Measurements from ENCODE around the gene MMP11. TPM values are rescaled to one million over a fixed set of nuclear protein-coding genes. Genes with fewer than 3 reads are reported as not detected.
A peak's percentile ranks its signal among the peaks of the same experiment; 100 is the strongest.

The MMP11 gene
- total and polyA plus RNA-seq, 2 of the 13 experiments (the other 11 are each of a cell fraction or from before 2014, with no cell fraction given) = 8.9 to 28.6 TPM

DNA sequence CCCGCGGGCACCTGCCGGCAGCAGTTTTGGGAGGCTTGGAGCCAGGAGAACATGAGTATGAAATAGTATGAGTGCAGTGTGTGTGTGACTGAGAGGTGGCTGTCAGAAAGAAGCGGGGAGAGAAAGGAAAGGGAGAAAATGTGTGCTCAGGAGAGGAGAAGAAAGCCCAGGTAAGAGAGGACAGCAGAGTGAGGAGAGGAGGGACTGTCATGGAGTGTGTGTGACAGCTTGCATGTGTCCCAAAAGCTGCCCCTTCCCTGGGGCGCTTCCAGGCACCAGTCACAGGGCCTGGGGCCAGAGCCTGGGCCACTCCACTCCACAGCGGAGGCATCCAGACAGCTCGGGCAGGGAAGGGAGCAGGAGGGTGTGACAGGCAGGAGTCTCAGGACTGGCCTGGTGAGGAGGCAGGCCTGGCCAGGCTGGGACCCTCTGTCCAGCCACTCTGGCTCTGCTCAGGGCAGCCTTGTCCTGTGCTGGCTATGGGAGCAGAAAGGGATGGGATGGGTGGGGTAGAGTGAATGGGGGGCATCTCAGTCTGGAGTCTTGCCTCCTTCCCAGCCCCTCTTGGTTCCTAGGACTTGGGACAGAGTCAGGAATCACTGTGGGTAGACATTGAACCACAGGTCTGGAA lies 949 bp downstream of the MMP11 start (continued):
- TF ChIP-seq, protein P1, sequence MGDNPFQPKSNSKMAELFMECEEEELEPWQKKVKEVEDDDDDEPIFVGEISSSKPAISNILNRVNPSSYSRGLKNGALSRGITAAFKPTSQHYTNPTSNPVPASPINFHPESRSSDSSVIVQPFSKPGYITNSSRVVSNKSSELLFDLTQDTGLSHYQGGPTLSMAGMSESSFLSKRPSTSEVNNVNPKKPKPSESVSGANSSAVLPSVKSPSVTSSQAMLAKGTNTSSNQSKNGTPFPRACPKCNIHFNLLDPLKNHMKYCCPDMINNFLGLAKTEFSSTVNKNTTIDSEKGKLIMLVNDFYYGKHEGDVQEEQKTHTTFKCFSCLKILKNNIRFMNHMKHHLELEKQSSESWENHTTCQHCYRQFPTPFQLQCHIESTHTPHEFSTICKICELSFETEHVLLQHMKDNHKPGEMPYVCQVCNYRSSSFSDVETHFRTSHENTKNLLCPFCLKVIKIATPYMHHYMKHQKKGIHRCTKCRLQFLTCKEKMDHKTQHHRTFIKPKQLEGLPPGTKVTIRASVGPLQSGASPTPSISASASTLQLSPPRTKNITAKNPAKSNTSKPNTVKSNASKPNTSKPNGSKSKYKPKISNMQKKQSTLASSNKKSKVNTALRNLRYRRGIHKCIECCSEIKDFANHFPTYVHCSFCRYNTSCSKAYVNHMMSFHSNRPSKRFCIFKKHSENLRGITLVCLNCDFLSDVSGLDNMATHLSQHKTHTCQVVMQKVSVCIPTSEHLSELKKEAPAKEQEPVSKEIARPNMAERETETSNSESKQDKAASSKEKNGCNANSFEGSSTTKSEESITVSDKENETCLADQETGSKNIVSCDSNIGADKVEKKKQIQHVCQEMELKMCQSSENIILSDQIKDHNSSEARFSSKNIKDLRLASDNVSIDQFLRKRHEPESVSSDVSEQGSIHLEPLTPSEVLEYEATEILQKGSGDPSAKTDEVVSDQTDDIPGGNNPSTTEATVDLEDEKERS (CRISPR knock-in tag; IDR thresholded peaks at IDR 0.05) = 0 out of 2 replicates have a peak, but pooled peaks have one; percentile 11
- TF ChIP-seq NCOA1 (CRISPR knock-in tag; IDR thresholded peaks at IDR 0.05) = no peak
- TF ChIP-seq, protein P2, sequence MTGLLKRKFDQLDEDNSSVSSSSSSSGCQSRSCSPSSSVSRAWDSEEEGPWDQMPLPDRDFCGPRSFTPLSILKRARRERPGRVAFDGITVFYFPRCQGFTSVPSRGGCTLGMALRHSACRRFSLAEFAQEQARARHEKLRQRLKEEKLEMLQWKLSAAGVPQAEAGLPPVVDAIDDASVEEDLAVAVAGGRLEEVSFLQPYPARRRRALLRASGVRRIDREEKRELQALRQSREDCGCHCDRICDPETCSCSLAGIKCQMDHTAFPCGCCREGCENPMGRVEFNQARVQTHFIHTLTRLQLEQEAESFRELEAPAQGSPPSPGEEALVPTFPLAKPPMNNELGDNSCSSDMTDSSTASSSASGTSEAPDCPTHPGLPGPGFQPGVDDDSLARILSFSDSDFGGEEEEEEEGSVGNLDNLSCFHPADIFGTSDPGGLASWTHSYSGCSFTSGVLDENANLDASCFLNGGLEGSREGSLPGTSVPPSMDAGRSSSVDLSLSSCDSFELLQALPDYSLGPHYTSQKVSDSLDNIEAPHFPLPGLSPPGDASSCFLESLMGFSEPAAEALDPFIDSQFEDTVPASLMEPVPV (CRISPR knock-in tag; IDR thresholded peaks at IDR 0.05) = 0 out of 2 replicates have a peak, but pooled peaks have one; percentile 6
- TF ChIP-seq, protein P3, sequence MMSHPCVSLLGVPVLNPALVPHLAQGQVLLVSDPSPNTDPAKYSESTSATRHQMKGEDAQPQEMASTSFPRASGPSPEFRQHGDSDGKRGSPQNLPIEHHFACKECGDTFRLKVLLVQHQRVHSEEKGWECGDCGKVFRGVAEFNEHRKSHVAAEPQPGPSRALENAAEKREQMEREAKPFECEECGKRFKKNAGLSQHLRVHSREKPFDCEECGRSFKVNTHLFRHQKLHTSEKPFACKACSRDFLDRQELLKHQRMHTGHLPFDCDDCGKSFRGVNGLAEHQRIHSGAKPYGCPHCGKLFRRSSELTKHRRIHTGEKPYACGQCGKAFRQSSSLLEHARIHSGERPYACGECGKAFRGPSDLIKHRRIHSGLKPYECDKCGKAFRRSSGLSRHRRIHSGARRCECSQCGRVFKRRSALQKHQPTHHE (CRISPR knock-in tag; IDR thresholded peaks at IDR 0.05; ENCODE audit: borderline replicate concordance) = no peak
- no peak; the same call in 1 of the 2 replicates for TF ChIP-seq ERF (CRISPR knock-in tag; IDR thresholded peaks at IDR 0.05)
- no peak for TF ChIP-seq RFX5 (IDR thresholded peaks at IDR 0.05; ENCODE audit: low read depth, low read length)
- TF ChIP-seq ARID2 (CRISPR knock-in tag; IDR thresholded peaks at IDR 0.05; ENCODE audit: borderline replicate concordance) = no peak
- TF ChIP-seq KDM2A (CRISPR knock-in tag; IDR thresholded peaks at IDR 0.05; ENCODE audit: borderline replicate concordance, low read depth) = peak; percentile 3; the same call in 1 of the 2 replicates
- TF ChIP-seq, protein P4, sequence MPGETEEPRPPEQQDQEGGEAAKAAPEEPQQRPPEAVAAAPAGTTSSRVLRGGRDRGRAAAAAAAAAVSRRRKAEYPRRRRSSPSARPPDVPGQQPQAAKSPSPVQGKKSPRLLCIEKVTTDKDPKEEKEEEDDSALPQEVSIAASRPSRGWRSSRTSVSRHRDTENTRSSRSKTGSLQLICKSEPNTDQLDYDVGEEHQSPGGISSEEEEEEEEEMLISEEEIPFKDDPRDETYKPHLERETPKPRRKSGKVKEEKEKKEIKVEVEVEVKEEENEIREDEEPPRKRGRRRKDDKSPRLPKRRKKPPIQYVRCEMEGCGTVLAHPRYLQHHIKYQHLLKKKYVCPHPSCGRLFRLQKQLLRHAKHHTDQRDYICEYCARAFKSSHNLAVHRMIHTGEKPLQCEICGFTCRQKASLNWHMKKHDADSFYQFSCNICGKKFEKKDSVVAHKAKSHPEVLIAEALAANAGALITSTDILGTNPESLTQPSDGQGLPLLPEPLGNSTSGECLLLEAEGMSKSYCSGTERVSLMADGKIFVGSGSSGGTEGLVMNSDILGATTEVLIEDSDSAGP (CRISPR knock-in tag; IDR thresholded peaks at IDR 0.05; ENCODE audit: borderline replicate concordance) = peak; percentile 15; the same call in 1 of the 2 replicates
- TF ChIP-seq U2AF1 (optimal IDR thresholded peaks at IDR 0.05; ENCODE audit: low read depth, low read length) = no peak
- TF ChIP-seq THYN1 (CRISPR knock-in tag; IDR thresholded peaks at IDR 0.05; ENCODE audit: borderline replicate concordance, low read depth) = no peak
- TF ChIP-seq SAFB2 (CRISPR knock-in tag; IDR thresholded peaks at IDR 0.05; ENCODE audit: borderline replicate concordance, low read depth) = peak; percentile 50; the same call in 1 of the 2 replicates
- TF ChIP-seq, protein P5, sequence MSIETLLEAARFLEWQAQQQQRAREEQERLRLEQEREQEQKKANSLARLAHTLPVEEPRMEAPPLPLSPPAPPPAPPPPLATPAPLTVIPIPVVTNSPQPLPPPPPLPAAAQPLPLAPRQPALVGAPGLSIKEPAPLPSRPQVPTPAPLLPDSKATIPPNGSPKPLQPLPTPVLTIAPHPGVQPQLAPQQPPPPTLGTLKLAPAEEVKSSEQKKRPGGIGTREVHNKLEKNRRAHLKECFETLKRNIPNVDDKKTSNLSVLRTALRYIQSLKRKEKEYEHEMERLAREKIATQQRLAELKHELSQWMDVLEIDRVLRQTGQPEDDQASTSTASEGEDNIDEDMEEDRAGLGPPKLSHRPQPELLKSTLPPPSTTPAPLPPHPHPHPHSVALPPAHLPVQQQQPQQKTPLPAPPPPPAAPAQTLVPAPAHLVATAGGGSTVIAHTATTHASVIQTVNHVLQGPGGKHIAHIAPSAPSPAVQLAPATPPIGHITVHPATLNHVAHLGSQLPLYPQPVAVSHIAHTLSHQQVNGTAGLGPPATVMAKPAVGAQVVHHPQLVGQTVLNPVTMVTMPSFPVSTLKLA (IDR thresholded peaks at IDR 0.05) = no peak
- TF ChIP-seq PPARG (CRISPR knock-in tag; conservative IDR thresholded peaks at IDR 0.05) = no peak
- TF ChIP-seq, protein P6, sequence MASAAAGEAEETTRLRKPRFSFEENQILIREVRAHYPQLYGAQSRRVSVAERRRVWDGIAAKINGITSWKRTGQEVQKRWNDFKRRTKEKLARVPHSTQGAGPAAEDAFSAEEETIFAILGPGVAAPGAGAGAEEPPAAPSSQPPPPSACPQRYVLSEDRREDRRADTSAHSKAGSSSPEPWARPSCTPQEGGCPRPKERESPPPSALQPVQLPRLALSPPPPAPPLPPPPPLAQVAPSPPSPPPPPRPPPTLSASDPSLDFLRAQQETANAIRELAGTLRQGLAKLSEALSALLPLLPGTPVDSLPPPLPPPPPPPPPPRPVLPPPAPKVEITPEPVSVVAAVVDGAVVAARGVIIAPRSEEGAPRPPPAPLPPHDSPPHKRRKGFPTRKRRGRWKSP (CRISPR knock-in tag; IDR thresholded peaks at IDR 0.05) = no peak
- no peak for TF ChIP-seq GATA4 (IDR thresholded peaks at IDR 0.05; ENCODE audit: borderline replicate concordance, low read depth)
- TF ChIP-seq KDM5B (CRISPR knock-in tag; IDR thresholded peaks at IDR 0.05; ENCODE audit: borderline replicate concordance) = no peak
